Right hindlimb (tissue), 1 donor: ENCODE results near the gene NDUFS5.
"Not testable (repeated sequence)": the region's sequence is repeated elsewhere in the genome, so short reads cannot be mapped to it uniquely, and the experiment has no call there.

Experiments used
- DNase-seq: peaks from one replicate; pipeline ENCODE4 v3.0.0-alpha.2; 2018

NDUFS5 gene

DNA sequence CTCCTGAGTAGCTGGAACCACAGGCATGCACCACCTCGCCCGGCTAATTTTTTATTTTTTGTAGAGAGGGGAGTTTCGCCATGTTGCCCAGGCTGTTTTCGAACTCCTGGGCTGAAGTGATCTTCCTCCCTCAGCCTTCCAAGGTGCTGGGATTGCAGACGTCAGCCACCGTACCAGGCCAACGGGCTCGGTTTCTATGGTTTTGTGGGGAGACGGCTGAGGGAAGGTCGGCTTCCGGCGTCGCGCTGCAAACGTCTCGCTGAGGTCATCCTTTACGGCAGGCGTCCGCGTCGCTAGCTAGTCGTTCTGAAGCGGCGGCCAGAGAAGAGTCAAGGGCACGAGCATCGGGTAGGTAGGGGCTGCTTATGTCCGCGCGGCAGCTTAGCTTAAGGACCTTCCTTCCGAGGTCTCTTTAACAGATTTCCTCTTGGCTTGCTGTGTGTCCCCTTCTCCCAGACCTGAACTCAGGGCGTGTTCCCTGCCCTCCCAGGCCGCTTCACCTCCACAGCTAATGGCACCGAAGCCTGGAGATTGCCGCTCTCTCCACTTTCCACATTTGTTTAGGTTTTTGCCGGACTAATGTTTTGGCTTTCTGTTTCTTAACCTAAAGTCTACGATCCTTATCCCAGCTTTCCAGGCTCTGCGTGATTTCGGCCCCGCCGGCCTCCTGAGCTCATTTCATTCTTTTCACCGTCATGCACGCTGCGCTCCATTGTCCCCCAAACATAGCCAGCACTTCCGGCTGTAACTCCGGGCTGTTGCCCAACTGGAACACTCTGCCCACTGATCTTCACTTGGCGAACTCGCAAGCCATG, at the start of gene NDUFS5:
NDUFS5 (plus strand) TSS at position 300 of the 815 bp plus-strand sequence. CDS start 2,375 bp downstream, outside the sequence.
- peak; percentile 96 for DNase-seq

DNA sequence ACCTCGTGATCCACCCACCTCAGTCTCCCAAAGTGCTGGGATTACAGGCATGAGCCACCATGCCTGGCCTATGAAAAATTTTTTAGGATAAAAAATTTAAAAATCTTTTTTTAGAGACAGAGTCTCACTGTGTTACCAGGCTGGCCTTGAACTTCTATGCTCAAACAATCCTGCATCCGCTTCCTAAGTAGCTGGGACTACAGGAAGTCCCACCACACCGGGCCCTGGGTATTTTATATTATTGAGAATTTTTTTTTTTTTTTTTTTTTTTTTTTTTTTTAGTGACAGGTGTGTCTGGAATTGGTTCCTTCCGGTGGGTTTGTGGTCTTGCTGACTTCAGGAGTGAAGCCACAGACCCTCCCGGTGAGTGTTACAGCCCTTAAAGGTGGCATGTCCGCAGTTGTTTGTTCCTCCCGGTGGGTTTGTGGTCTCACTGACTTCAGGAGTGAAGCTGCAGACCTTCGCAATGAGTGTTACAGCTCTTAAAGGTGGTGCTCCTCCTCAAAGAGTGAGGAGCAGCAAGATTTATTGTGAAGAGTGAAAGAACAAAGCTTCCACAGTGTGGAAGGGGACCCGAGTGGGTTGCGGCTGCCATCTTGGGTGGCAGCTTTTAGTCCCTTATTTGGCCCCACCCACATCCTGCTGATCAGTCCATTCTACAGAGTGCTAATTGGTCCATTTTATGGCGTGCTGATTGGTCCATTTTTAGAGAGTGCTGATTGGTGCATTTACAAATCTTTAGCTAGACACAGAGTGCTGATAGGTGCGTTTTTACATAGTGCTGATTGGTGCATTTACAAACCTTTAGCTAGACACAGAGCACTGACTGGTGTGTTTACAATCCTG, 48.5 kb upstream of the NDUFS5 start:
- DNase-seq = not testable (repeated sequence)

DNA sequence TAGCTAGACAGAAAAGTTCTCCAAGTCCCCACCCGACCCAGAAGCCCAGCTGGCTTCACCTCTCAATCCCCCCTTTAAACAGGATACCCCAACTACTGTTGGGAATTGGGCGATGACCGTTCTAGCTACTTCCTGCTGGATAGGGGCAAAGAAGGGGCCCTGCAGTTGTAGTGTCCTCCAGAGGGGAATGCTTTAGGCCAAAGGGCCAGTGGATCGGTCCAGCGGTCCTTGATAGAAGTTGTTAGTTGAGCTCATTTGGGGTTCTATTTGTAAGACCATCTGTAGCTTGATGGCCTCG, 48.0 kb upstream of the NDUFS5 start:
- not testable (repeated sequence) for DNase-seq

DNA sequence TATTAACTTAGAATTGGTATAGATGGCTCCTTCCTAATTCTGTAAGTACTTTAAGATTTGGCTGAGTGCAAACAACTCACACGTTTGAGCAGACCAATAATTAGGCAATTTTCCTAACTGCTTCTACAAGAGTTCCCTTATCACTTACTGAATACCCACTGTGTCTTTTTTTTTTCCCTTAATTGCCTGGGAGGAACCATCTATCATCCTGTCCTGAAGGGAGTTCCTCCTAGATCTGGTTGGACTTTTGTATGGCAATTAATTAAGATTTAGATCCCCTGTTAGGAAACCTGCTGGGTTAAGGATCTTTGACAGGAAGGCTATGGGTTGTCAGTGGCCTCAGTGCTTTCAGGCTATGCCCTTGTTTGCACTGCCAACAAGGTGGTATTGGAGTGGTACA, 46.8 kb upstream of the NDUFS5 start:
- not testable (repeated sequence) for DNase-seq

DNA sequence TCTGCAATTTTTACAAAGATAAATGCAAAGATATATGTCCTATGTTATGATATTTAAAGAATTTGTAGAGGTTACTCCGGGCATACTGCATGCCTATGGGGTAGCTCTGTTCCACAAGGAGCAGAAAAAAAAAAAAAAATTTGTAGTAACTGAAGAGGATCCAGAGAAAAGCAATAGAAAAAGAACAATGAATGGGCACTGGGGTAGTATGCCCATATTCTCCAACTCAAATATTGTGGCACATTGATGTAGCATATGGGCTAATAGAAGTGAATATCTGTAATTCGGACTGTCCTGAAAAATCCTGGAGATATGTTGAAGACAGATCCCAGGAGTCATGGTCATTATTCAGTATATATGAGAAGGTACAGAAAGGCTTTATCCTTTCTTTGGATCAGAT, 36.2 kb upstream of the NDUFS5 start:
- DNase-seq = no peak

DNA sequence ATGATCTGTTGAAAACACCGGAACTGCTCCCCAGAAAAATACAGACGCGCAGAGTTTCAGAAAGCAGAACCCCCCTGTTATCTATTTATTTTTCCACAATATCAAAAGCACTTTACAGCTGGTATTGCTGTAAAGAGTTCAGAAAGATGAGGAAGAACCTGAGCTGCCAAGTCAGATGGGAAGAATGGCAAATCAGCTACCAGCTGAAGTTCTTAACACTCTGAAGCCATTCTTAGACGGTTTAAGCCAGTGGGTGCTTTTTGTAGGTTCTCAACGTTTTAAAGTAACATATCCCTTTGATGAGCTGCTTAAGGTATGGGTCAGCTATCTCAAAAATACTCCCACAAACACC, 35.8 kb upstream of the NDUFS5 start:
- no peak for DNase-seq

DNA sequence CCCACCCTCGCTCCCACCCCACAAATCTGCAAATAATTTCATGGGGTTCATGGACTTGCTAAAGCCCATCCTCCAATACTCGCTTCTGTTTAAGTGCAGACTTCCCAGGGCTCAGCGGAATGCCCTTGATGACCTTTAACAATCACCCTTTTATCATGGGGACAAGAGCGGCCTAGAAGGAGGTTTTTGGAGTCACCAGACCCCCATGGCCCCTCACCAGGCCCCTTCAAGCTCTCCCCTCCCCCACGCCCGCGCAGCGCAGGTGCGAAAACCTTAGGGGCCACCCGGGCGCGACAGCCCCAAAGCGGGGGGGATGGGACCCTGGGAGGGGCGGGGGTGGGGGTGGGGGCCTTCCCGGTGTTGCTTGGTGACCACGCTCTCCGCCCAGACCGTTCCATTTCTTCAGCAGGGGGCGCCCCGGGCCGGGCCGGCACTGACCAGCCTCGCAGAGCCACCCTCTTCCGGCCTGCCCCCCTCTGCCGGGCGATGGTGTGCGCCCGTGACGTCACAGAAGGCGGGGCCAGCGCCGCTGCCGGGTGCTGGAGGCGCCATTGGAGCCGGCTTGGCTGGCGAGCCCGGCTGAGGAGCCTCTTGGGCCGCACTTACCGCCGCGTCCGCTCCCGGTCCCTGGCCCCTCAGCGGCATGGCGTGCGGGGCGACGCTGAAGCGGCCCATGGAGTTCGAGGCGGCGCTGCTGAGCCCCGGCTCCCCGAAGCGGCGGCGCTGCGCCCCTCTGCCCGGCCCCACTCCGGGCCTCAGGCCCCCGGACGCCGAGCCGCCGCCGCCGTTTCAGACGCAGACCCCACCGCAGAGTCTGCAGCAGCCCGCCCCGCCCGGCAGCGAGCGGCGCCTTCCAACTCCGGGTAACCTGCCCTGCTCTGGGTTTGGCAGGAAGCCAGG, 35.2 kb upstream of the NDUFS5 start, which contains the start of gene AKIRIN1:
AKIRIN1 (plus strand) TSS at position 539 of the 900 bp plus-strand sequence; CDS start at position 644, 105 bp downstream.
- DNase-seq = peak; percentile 99

DNA sequence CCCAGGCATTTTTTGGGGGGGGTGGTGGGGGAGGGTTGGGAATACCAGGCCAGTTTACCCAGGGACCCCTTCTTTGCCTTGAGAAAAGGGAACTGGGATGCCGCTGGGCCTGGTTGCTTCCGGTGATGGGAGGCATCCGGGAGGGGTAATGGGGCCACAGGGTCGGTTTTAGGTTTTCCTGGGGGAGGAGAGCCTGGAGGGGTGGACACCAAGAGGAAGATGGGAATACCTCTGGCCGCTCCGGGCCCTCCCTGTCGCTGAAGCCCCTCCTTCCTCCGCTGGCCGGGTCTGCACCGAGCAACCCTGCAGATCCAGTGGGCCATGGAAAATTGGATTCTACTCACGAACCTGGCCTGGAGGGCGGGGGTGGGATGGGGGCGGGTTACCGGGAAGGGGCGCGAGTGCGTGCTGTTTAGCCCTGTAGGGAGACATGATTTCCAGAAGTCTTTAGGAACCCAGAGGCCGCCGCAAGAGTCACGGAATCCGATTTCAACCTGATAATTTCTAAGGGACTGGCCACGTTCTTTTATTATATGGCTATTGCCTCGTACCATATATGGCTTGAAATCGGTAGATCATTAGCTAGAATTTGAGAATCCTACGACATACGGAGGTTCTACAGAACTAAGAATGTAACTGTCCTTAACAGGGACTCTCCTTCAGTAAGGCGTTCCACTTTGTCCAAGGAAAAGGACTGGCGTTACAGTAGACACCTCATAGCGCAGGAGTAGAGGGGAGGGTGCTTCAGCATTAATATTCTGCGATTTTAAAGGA, 34.3 kb upstream of the NDUFS5 start:
- DNase-seq = peak; percentile 79

DNA sequence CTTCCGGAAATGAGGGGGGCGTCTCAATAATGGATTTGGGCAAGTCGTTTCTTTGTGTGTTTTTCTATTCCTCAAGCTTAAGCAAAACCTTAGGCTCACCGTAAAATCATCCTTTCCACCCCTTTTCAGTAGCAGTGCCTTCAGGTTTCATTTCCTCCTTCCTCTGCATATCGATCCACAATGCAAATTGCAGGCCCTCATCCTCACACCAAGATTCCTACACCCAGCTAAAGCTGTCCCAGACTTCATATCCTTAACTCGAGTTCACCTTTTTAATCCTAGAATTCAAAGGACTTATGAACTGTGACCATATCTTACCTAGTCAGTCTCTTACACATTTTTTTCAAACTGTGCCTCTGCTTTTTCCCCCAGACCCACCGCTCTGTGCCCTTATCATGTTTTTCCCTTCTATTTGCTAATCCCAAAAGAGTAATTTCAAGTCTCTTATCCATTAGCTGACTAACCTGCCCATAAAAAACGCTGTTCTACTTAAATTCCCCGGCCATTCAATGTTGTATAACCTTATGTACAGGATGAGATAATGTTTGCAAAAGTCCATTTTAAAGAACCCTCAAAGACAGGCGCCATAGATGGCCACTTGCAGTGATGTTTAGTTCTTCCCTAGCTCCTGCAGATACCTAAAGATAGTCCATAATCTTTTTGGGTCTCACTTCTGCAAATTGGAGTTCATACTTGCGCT, 33.6 kb upstream of the NDUFS5 start:
- no peak for DNase-seq

DNA sequence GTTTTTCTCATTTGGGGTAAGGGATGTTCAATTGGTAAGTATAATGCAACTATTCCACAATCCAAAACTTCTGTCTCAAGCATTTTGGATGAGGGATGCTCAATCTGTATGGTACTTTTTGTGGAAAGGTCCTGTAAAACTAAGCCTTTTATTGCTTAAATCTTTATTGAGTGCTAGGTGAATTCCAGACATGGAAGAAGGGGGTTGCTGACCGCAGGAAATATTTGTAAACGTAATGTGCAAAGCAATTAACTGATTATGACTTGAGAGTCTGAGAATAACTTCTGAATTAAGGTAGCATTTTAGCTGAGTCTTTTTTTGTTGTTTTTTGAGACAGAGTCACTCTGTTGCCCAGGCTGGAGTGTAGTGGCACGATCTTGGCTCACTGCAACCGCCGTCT, 32.0 kb upstream of the NDUFS5 start:
- DNase-seq = no peak

DNA sequence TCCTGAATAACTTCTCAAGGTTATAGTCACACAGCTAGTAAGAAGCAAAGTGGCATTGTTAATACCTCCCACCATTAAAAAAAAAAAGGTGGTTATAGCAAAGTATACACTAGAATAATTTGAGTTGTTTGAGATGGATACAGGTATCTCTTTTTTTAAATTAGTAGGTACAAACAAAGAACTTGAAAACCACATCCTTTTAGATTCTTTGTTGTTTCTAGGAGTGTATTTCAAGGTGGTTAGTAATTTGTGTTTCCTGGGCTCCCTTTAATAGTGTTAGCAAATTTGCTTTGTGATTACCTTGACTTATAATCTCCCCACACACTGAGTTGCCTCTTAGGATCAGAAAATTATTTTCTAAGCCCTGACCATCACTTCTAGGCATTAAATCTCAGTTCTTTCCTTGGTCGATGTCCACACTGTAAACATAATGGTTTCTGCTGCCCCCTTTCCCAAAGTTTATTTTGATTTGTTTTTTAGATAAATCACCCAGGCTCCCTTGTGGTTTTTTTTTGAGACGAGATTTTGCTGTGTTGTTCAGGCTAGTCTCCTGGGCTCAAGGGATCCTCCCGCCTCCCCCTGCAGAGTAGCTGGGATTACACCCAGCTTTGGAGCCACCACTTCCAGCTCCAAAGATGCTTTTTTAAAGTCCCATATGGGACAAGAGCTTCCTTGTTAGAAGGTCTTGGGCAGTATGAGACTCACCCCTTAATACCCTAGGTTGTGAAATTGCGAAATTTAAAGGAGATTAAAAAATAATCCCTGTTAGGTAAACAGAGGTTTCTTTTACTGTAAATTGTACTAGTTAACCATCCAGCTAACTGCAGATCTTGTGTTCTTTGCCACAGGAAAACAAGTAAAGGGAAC, 28.9 kb upstream of the NDUFS5 start:
- DNase-seq = no peak

DNA sequence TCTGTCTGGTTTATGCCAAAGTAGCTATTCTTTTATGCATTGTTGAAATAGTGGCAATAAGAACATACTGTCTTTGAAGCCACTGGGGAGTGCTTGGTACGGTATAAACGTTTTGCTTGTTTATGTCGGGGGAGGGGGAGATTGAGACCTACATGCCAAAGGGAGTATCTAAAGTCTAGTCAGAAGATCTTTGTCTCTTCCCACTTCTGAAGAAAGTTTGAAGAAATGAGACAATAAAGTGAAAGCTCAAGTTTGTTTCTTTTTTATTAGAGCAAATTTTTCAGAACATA, 28.3 kb upstream of the NDUFS5 start:
- DNase-seq = no peak

DNA sequence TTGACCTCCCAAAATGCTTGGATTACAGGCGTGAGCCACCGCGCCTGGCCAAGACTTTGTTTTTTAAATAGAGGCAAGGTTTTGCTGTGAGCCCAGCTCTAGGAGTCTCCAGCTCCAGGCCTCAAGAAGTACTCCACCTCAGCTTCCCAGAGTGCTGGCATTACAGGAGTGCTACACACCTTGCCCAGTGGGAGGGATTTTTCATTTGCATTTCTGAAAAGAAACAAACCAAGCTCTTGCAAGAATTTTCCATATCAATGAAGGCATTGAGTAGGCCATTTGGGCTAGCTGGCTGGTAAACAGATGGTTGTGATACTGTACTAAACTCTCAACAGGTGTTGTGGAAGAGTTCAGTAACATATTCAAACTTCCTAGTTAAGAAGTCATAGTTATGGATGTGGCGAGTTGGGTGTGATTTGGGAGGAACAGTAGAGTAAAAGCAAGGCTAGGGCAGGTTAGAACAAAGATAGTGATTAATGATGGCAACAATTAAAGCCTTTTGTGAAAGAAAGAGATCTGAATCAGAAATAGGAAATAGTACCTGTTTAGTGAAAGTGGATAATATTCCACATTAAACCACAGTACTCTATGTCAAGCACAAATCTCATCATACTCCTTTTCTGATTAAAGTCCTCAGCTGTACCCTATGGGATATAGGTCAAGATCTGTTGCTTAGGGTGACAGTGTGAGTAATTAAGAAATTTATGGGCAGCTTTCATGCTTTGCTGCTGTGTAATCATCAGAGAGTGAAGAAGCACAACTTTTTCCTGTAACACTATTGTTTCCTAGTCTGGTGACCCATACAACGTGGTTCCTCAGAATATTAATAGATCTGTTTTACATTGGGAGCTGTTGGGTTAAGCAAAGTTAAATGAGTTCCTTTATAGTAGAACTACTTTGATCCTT, 24.4 kb upstream of the NDUFS5 start:
- DNase-seq = no peak

DNA sequence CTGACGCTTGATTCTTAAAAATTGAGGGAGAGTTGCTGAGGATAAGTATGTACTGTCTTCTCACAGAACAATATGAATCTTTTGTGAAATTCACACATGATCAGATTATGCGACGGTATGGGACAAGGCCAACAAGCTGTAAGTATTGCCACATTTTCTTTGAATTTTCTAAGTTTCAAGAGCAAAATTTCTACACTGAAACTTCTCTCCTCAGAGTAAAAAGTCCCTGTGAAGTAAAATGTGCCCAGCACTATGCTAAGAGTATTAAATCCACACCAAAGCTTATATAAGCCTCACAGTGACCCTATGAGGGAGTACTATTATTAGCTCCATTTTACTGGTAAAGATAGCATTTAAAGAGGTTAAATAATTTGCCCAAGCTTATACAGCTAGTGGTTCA, 22.9 kb upstream of the NDUFS5 start:
- DNase-seq = no peak

DNA sequence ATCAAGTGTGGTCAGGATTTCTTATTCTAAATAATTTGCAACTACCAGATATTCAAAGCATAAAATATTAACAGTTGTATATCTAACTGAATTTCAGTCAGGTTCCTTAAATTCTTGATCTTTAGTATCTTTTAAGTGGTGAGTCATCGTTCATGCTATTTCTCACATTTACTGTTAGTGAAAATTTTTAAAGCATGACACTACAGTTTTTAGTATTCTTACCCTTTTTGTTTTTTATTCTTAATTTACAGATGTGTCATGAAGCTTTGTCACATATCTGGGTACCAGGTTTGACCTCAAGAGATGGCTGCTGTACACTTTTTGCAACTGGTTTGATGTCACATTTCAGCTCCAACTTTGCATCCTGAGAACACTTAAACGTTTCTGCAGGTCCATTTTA, 22.4 kb upstream of the NDUFS5 start:
- DNase-seq = no peak

DNA sequence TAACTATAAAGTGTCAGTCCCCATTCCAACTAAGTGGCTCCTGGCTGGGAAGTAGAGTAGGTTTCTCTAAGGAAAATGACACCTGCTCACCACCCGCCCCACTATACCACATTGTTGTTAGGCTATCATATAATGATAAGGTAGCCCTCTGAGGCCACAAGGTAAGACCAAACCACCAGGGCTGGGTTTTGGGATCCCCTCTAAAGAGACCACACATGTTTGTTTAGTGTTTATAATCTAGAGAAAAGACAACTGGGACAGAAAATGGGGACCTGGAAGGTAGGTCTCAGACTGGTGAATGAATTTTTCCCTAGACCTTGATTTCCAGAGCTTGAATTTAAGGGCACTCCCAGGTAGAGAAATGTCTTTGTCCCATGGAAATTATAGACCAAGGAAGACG, 19.9 kb upstream of the NDUFS5 start:
- no peak for DNase-seq

DNA sequence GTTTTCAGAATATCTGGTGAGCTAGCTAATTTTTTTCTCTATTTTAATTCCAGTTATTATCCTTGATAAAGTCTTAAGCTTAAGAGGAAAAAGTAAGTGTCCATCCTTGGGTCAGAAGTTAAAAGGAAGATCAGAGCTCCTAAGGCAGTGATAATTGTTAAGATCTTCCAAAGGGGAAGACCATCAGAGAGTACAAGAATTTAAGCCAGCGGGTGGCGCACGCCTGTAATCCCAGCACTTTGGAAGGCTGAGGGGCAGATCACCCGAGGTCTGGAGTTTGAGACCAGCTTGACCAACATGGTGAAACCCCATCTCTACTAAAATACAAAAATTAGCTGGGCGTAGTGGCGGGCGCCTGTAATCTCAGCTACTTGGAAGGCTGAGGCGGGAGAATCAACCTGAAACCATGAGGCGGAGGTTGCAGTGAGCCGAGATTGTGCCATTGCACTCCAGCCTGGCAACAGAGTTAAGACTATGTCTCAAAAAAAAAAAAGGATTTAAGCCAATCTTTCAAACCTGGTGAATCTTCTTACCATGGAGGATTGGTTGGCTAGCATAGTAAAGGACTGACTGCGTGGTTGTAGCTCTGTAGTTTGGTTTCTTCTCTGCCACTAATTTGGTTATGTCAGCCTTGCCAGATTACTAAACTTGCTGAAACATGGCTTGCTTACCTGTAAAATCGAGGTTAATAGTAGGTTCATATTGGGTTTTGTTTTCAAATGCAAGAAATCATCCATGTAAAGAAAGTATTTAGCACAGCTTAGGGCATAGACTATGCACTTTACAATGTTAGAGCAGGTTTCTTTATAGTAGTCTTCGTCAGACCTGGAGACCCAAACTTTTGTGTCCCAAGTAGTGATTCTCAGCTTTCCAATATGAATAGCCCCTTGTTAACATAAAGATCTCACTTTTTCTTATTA, 19.2 kb upstream of the NDUFS5 start:
- no peak for DNase-seq

DNA sequence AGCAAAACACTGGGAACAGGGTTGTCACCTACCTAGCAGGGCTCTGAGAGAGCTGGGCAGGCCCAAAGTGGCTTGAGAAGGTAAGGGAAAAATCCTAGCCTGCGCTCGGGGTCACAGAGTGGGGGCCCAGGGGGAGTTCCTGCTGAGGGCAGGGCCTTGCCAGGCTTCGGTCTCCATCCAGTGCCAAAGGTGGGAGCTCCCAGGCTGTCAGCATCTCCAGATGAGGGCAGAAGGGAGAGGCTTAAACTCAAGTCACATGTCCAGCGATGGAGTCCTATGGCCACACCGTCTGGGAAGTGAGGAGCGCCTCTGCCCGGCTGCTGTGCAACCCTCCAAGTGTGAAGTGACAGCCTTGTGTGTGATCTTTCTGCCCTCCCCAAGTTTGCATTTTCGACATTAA, 11.2 kb upstream of the NDUFS5 start:
- not testable (repeated sequence) for DNase-seq
